A549 (cell line): ENCODE results near the gene CD164L2.
"Not testable (repeated sequence)": the region's sequence is repeated elsewhere in the genome, so short reads cannot be mapped to it uniquely, and the experiment has no call there.

ENCODE experiments used
- BHLHE40 ChIP-seq: IDR thresholded peaks from 2 replicates; pipeline ENCODE4 v1.6.1; 2012; ENCODE audit warnings: low read depth, low read length, inconsistent platforms
- EP300 ChIP-seq, 2 experiments: fragments of >200 bp; sonication (Bioruptor Twin); formaldehyde crosslinking; IDR thresholded peaks; 2 replicates in 1 of 2; 3 replicates in 1 of 2; pipeline ENCODE4 v1.6.1; 2016 to 2017
- POLR2A ChIP-seq: IDR thresholded peaks from 2 replicates; pipeline ENCODE4 v1.6.1; 2012; ENCODE audit warnings: mild to moderate bottlenecking, low read length
- TF ChIP-seq, protein P1 (sequence below): fragments of >200 bp; sonication (Bioruptor Twin); formaldehyde crosslinking; IDR thresholded peaks from 3 replicates; pipeline ENCODE4 v1.5.1; 2016
- TF ChIP-seq, protein P2 (sequence below): fragments of 450-650 bp; IDR thresholded peaks from 2 replicates; pipeline ENCODE4 v1.6.1; 2014; ENCODE audit warnings: antibody characterized with exemption

DNA sequence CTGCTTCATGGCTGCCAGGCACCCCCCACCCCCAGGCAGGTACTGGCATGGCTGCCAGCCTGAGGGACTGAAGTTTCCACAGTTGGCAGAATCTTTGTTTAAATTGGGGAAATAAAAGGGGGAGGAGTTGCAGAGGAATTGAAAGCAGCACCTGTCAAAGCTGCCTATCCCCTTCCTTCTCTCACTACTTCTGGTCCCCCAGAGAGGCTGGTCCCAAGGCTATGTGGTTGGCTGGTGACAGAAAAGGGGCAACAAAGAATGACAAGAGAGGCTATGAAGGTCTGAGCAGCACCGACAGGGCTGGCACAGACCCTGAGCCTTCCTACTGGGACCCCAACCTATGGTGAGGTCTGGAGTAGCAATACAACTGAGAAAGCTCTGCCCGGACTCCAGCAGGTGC is 23.7 kb upstream of the CD164L2 start:
- TF ChIP-seq POLR2A; BHLHE40; EP300 (IDR thresholded peaks at IDR 0.05): not testable (repeated sequence)
- TF ChIP-seq, protein P1, sequence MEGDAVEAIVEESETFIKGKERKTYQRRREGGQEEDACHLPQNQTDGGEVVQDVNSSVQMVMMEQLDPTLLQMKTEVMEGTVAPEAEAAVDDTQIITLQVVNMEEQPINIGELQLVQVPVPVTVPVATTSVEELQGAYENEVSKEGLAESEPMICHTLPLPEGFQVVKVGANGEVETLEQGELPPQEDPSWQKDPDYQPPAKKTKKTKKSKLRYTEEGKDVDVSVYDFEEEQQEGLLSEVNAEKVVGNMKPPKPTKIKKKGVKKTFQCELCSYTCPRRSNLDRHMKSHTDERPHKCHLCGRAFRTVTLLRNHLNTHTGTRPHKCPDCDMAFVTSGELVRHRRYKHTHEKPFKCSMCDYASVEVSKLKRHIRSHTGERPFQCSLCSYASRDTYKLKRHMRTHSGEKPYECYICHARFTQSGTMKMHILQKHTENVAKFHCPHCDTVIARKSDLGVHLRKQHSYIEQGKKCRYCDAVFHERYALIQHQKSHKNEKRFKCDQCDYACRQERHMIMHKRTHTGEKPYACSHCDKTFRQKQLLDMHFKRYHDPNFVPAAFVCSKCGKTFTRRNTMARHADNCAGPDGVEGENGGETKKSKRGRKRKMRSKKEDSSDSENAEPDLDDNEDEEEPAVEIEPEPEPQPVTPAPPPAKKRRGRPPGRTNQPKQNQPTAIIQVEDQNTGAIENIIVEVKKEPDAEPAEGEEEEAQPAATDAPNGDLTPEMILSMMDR = not testable (repeated sequence)
- TF ChIP-seq, protein P2, sequence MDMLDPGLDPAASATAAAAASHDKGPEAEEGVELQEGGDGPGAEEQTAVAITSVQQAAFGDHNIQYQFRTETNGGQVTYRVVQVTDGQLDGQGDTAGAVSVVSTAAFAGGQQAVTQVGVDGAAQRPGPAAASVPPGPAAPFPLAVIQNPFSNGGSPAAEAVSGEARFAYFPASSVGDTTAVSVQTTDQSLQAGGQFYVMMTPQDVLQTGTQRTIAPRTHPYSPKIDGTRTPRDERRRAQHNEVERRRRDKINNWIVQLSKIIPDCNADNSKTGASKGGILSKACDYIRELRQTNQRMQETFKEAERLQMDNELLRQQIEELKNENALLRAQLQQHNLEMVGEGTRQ = not testable (repeated sequence)
